Lung (tissue), 12 donors: ENCODE measurements around the gene KEL. TPM values are rescaled to one million over a fixed set of nuclear protein-coding genes. Genes with fewer than 3 reads are reported as not detected.
A peak's percentile ranks its signal among the peaks of the same experiment; 100 is the strongest.

Experiments used
- ATAC-seq: fragments of 200-7000 bp; cut with Tn5 transposase; one replicate; pipeline ENCODE4 v1.9.1; 2020; ENCODE audit warnings: moderate number of reproducible peaks; ENCODE audit not compliant: insufficient read depth, low FRiP score
- DNase-seq, 3 donors: peaks; one replicate each; pipeline ENCODE4 v3.0.0-alpha.2; 2013 to 2017
- H3K27ac ChIP-seq, 2 donors: one replicate each; pipeline ENCODE4 v1.5.1; 2013; ENCODE audit warnings: mild to moderate bottlenecking in 2 of 2, moderate library complexity in 2 of 2, control low read depth in 1 of 2, inconsistent platforms in 1 of 2, low read depth in 1 of 2, low read length in 1 of 2
- H3K27me3 ChIP-seq, 3 donors: one replicate each; pipeline ENCODE4 v1.5.1; 2013; ENCODE audit warnings: low read length in 2 of 3; ENCODE audit not compliant: control insufficient read depth in 3 of 3, insufficient read depth in 3 of 3
- H3K36me3 ChIP-seq, 4 donors: one replicate each; pipeline ENCODE4 v1.5.1; 2013; ENCODE audit warnings: low read length in 4 of 4, mild to moderate bottlenecking in 1 of 4, moderate library complexity in 1 of 4; ENCODE audit not compliant: control insufficient read depth in 4 of 4, insufficient read depth in 4 of 4
- H3K4me1 ChIP-seq, 5 donors: one replicate each; pipeline ENCODE4 v1.5.1; 2013; ENCODE audit warnings: low read length in 5 of 5, mild to moderate bottlenecking in 2 of 5, moderate library complexity in 1 of 5; ENCODE audit not compliant: control insufficient read depth in 5 of 5, insufficient read depth in 5 of 5
- H3K4me3 ChIP-seq: one replicate; pipeline ENCODE4 v1.5.1; 2013; ENCODE audit warnings: mild to moderate bottlenecking, control low read depth, moderate library complexity
- H3K9ac ChIP-seq, 2 donors: one replicate each; pipeline ENCODE4 v1.5.1; 2013; ENCODE audit warnings: low read length in 2 of 2, control low read depth in 1 of 2; ENCODE audit not compliant: insufficient read depth in 1 of 2
- H3K9me3 ChIP-seq, 4 donors: one replicate each; pipeline ENCODE4 v1.5.1; 2013; ENCODE audit warnings: low read length in 3 of 4, mild to moderate bottlenecking in 1 of 4, moderate library complexity in 1 of 4; ENCODE audit not compliant: control insufficient read depth in 4 of 4, insufficient read depth in 3 of 4
- CTCF ChIP-seq: IDR thresholded peaks from 2 replicates; pipeline ENCODE4 v1.5.1; 2012; ENCODE audit warnings: mild to moderate bottlenecking; ENCODE audit errors: control extremely low read depth, extremely low read depth
- WGBS, 2 donors: extraction: QIAGEN DNeasy Blood & Tissue Kit; methylation state at CpG; one replicate each; pipeline ENCODE4 v1.1.7; 2013; 5-methylcytosine and 5-hydroxymethylcytosine counted together
- polyA plus RNA-seq, 2 donors: library from polyadenylated mRNA; stranded (reverse); fragments of 200-250 nt; gene quantifications; one replicate each; pipeline ENCODE4 v1.2.1, GENCODE V29; 2013
- total RNA-seq, 2 donors: library from RNA; depleted of rRNA in 1 of 2; stranded (reverse); fragments of >200 nt in 1 of 2; gene quantifications; one replicate each; pipeline ENCODE4 v1.2.1, GENCODE V29; 2014 to 2021
- donor health status: control.
- donor health status: control.
- donor health status: Bipolar disorder and iron deficiency.
- donor health status: healthy.
- donor health status: DM: yes; HTN: yes; CAD: no.

The KEL gene
- total and polyA plus RNA-seq, 4 donors: 0.23 to 8.3 (median 1.1) TPM

GRCh38 chr7:142915315-142915714, 46.8 kb downstream of the KEL start:
- H3K9ac ChIP-seq: no peak overlapping the region
- WGBS, 2 donors: 92% methylated on average over 8 of the region's 8 CpGs
- no peak for ATAC-seq

DNA sequence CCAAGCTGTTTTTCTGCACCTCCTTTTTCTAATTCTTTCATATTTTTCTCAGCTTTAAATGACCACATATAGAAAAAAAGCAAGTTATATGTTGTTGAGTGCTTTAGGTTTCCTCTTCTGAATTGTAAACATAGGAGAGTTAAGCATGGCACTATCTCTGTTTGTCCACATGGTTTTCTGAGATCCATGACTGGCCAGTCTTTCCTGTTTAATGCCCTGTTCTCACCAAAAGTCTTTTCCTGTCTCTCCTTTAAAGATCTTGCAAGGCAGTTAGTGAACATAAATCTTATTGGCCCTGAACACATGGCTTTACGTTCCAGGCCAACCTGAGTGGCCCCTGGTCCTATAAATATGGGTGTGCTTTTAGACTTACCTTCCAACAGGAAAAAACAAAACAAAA, 48.0 kb downstream of the KEL start:
- Histone ChIP-seq H3K9me3 (no peaks in the 10 kb centered on the region), H3K27me3 (no peaks in the 10 kb centered on the region), H3K27ac (no peak overlapping the region), H3K4me1 (no peaks in the 10 kb centered on the region), H3K4me3 (no peak overlapping the region), H3K36me3 (no peaks in the 10 kb centered on the region), H3K9ac (no peak overlapping the region)
- TF ChIP-seq CTCF: no peak
- ATAC-seq (no peak), DNase-seq (no peak)
- 41 to 51% methylated on average over 1 of the region's 1 CpG for WGBS, 2 donors

More at GRCh38 chr7:142915315-142915714, 46.8 kb downstream of the KEL start:
- DNase-seq: no peak
- Histone ChIP-seq H3K4me1 (no peaks in the 10 kb centered on the region), H3K4me3 (no peak overlapping the region), H3K9me3 (no peaks in the 10 kb centered on the region), H3K27ac (no peak overlapping the region), H3K27me3 (no peaks in the 10 kb centered on the region), H3K36me3 (no peaks in the 10 kb centered on the region)
- no peak for TF ChIP-seq CTCF

- Histone ChIP-seq H3K27me3 (no peaks in the 10 kb centered on the region), H3K27ac (no peak overlapping the region), H3K4me1 (no peaks in the 10 kb centered on the region), H3K9me3 (no peaks in the 10 kb centered on the region), H3K4me3 (no peak overlapping the region), H3K9ac (no peak overlapping the region), H3K36me3 (no peaks in the 10 kb centered on the region)
- WGBS, 2 donors: 84 to 89% methylated on average over 2 of the region's 2 CpGs
- no peak for TF ChIP-seq CTCF
- no peak for ATAC-seq
- no peak for DNase-seq
These were observed 48.6 kb downstream of the KEL start for GRCh38 chr7:142913566-142913965.

DNA sequence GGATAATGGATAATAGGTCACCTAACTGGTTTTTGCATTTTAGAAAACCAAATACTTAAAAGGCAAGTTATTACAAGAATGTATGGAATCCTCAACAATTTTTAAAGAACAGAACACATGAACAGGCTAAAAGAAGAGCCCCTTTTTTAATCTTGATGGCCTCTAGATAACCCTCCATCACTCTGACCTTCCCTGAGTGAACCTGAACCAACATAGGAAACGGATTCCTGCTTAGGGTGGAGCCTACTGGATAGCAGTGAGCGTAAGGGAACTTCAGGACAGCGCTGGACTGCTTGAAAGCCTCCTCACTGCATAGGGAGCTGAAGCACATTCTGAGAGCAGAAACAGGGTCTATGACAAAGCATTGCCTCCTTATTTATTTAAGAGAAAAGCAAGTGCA, 49.1 kb downstream of the KEL start:
- no peaks in the 10 kb centered on the region for H3K27me3 ChIP-seq
- TF ChIP-seq CTCF: no peak
- no peak overlapping the region for H3K27ac ChIP-seq
- ATAC-seq: no peak
- no peaks in the 10 kb centered on the region for H3K9me3 ChIP-seq
- peak in 1 of 3 donors; percentile 10 for DNase-seq
- 52 to 80% methylated on average over 3 of the region's 3 CpGs for WGBS, 2 donors
- H3K9ac ChIP-seq: no peak overlapping the region
- H3K36me3 ChIP-seq: no peaks in the 10 kb centered on the region
- no peaks in the 10 kb centered on the region for H3K4me1 ChIP-seq
- H3K4me3 ChIP-seq: no peak overlapping the region
